Esophagus muscularis mucosa (tissue), 4 donors: Measurements from ENCODE around the gene CCDC40. TPM values are rescaled to one million over a fixed set of nuclear protein-coding genes. Genes with fewer than 3 reads are reported as not detected.

Experiments
- DNase-seq: peaks from one replicate; pipeline ENCODE4 v3.0.0-alpha.2; 2017; ENCODE audit errors: extremely low spot score
- H3K27ac ChIP-seq, 4 donors: fragments of 200-600 bp; sonication (generic); replicated peaks in 1 of 4; 1 replicate in 3 of 4; 2 replicates in 1 of 4; pipeline ENCODE4 v1.5.1; 2016 to 2019; ENCODE audit warnings: mild to moderate bottlenecking in 1 of 4
- H3K27me3 ChIP-seq, 4 donors: fragments of 200-600 bp; sonication (generic); one replicate each; pipeline versions ENCODE4 v1.5.1 to v1.6.0; 2016 to 2019
- H3K36me3 ChIP-seq, 4 donors: fragments of 200-600 bp; sonication (generic); one replicate each; pipeline ENCODE4 v1.5.1; 2016 to 2019
- H3K4me1 ChIP-seq, 4 donors: fragments of 200-600 bp; sonication (generic); one replicate each; pipeline ENCODE4 v1.5.1; 2016 to 2019
- H3K4me3 ChIP-seq, 4 donors: fragments of 200-600 bp; sonication (generic); 1 replicate in 2 of 4; 2 replicates in 2 of 4; pipeline ENCODE4 v1.5.1; 2016 to 2019; ENCODE audit warnings: mild to moderate bottlenecking in 4 of 4, moderate library complexity in 1 of 4
- H3K9me3 ChIP-seq, 4 donors: fragments of 200-600 bp; sonication (generic); 1 replicate in 3 of 4; 2 replicates in 1 of 4; pipeline ENCODE4 v1.5.1; 2016 to 2019
- EP300 ChIP-seq: sonication (generic); formaldehyde crosslinking; IDR thresholded peaks from one replicate; pipeline ENCODE4 v1.6.1; 2017; ENCODE audit warnings: antibody characterized with exemption
- POLR2A ChIP-seq: fragments of 450-650 bp; IDR thresholded peaks from one replicate; pipeline ENCODE4 v1.6.1; 2017; ENCODE audit warnings: antibody characterized with exemption, moderate library complexity, mild to moderate bottlenecking, low read depth
- POLR2AphosphoS5 ChIP-seq, 2 donors: sonication (generic); formaldehyde crosslinking; IDR thresholded peaks; one replicate each; pipeline ENCODE4 v1.6.1; 2017; ENCODE audit warnings: antibody characterized with exemption in 2 of 2
- WGBS: methylation state at CpG from one replicate; pipeline ENCODE4 v1.1.5; 2018; 5-methylcytosine and 5-hydroxymethylcytosine counted together
- intact Hi-C: fragments of 100-400 bp; cut with DNase I; formaldehyde crosslinking; loops from one replicate; pipeline ENCODE4 v1.15.1; 2023
- total RNA-seq, 4 donors: library from RNA; depleted of rRNA; stranded (reverse); fragments of >200 nt; gene quantifications; one replicate each; pipeline versions ENCODE4 v1.1.0 to v1.2.1, GENCODE V29; 2016
- TF ChIP-seq, protein P1 (sequence below), 3 experiments: fragments of 200-600 bp in 2 of 3; fragments of 450-650 bp in 1 of 3; sonication (generic) in 2 of 3; IDR thresholded peaks; one replicate each; pipeline ENCODE4 v1.5.1; 2017 to 2019; ENCODE audit warnings: antibody characterized with exemption in 3 of 3, mild to moderate bottlenecking in 2 of 3, moderate library complexity in 1 of 3

Gene CCDC40
- total RNA-seq, 4 donors from 2014 or later, result 4.9 to 9.5 (median 7.8) TPM

DNA sequence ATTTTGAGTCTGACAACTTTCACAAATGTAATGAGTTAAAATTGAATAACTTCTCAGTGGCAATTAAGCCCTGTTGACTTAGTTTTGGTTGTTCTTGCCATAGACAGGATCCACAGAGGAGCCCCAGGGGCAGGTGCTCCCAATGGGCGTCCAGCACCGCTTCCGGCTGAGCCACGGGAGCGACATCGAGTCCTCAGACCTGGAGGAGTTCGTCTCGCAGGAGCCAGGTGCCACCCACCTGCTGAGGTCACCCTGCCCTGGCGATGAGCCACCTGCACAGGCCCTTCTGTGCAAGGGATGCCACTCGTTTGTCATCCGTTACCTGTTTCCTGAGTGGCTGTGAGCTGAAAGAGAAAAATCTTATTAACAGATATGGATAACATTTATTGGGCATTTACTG is 10.7 kb downstream of the CCDC40 start:
- intact Hi-C loops, result no loop called here

DNA sequence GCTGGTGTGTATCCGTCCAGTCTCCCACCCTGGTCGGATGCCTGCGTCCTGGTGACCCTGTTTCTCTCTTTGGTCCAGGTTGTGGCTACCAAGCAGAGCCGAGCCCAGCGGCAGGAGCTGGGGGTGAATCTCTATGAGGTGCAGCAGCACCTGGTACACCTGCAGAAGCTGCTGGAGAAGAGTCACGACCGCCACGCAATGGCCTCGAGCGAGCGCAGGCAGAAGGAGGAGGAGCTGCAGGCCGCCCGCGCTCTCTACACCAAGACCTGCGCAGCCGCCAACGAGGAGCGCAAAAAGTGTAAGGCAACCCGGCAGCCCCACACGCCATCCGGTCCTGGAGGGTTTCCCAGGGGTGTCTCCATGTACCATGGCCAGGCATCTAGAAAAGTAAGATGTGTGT is 13.5 kb downstream of the CCDC40 start:
- no peaks in the 10 kb centered on the region for H3K27me3 ChIP-seq
- peaks cover 0 to 9% (median 3%) of the 10 kb centered on the region in 4 donors for H3K4me1 ChIP-seq
- 91% methylated on average over 16 of the region's 21 CpGs for WGBS
- no peak for DNase-seq
- TF ChIP-seq POLR2AphosphoS5 (IDR thresholded peaks at IDR 0.05) (no peak), POLR2A (no peak), EP300 (no peak)
- TF ChIP-seq, protein P1, sequence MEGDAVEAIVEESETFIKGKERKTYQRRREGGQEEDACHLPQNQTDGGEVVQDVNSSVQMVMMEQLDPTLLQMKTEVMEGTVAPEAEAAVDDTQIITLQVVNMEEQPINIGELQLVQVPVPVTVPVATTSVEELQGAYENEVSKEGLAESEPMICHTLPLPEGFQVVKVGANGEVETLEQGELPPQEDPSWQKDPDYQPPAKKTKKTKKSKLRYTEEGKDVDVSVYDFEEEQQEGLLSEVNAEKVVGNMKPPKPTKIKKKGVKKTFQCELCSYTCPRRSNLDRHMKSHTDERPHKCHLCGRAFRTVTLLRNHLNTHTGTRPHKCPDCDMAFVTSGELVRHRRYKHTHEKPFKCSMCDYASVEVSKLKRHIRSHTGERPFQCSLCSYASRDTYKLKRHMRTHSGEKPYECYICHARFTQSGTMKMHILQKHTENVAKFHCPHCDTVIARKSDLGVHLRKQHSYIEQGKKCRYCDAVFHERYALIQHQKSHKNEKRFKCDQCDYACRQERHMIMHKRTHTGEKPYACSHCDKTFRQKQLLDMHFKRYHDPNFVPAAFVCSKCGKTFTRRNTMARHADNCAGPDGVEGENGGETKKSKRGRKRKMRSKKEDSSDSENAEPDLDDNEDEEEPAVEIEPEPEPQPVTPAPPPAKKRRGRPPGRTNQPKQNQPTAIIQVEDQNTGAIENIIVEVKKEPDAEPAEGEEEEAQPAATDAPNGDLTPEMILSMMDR (IDR thresholded peaks at IDR 0.05), result no peak
- no peaks in the 10 kb centered on the region for H3K9me3 ChIP-seq
- intact Hi-C loops, result no loop called here
- no peak overlapping the region for H3K4me3 ChIP-seq
- peaks cover 5 to 44% (median 31%) of the 10 kb centered on the region in 4 donors for H3K36me3 ChIP-seq
- no peak overlapping the region for H3K27ac ChIP-seq

More for the DNA sequence above, 10.7 kb downstream of the CCDC40 start:
- no peak overlapping the region for H3K27ac ChIP-seq
- no peaks in the 10 kb centered on the region for H3K27me3 ChIP-seq
- H3K36me3 ChIP-seq, result peaks cover 5 to 61% (median 36%) of the 10 kb centered on the region in 4 donors
- no peaks in the 10 kb centered on the region for H3K9me3 ChIP-seq
- no peak for DNase-seq
- TF ChIP-seq, protein P1 (IDR thresholded peaks at IDR 0.05), result no peak
- TF ChIP-seq POLR2A (no peak), POLR2AphosphoS5 (IDR thresholded peaks at IDR 0.05) (no peak), EP300 (no peak)
- no peaks in the 10 kb centered on the region for H3K4me1 ChIP-seq
- H3K4me3 ChIP-seq, result no peak overlapping the region
- WGBS, result 94% methylated on average over 10 of the region's 11 CpGs

DNA sequence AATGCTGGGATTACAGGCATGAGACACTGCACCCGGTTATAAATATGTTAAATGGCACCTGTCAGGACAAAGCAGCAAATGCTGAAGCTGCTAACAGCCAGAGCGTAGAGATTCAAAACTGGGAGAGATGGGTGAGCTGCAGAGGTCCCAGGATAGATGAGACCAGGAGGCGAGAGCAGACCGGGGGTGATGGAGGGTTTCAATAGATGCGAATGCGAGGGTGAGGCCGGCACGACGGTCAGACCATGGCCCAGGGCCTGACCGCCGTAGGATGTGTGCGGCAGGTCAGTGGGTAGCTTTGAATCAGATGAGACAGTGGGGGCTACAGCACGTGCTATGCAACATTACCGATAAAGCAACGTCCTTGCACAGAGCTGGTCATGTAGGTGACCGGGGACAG is 14.3 kb downstream of the CCDC40 start:
- intact Hi-C loops, result no loop called here
- WGBS, result 87% methylated on average over 16 of the region's 16 CpGs
- TF ChIP-seq POLR2AphosphoS5 (IDR thresholded peaks at IDR 0.05) (no peak), POLR2A (no peak), EP300 (no peak)
- TF ChIP-seq, protein P1 (IDR thresholded peaks at IDR 0.05), result no peak

DNA sequence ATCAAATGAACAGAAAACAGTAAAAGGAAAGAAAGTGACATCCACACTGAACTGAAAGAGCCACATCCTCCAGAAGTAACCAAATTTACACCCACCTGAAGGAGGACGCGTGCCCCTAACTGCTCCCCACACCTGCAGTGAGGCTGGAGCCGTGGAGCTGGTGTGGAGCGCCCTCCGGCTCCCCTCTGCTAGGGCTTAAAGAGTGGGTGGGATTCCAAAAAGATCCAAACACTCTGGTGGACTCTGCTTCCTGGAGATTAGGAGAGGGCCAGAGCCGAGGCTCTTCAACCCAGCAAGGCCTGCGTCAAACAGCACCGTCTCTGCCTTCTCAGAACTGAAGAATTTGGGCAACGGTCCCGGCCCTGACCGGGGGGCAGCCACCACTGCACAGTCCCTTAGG is 15.2 kb downstream of the CCDC40 start:
- H3K4me3 ChIP-seq, result no peak overlapping the region
- H3K27ac ChIP-seq, result no peak overlapping the region
- WGBS, result 94% methylated on average over 11 of the region's 11 CpGs
- intact Hi-C loops, result no loop called here
- H3K9me3 ChIP-seq, result no peaks in the 10 kb centered on the region
- DNase-seq, result no peak
- peaks cover 5 to 42% (median 31%) of the 10 kb centered on the region in 4 donors for H3K36me3 ChIP-seq
- no peak for TF ChIP-seq POLR2AphosphoS5 (IDR thresholded peaks at IDR 0.05)
- TF ChIP-seq POLR2A, result no peak
- TF ChIP-seq EP300, result no peak
- TF ChIP-seq, protein P1 (IDR thresholded peaks at IDR 0.05), result no peak
- H3K4me1 ChIP-seq, result peaks cover 0 to 9% (median 3%) of the 10 kb centered on the region in 4 donors
- no peaks in the 10 kb centered on the region for H3K27me3 ChIP-seq

More for the DNA sequence above, 14.3 kb downstream of the CCDC40 start:
- no peak overlapping the region for H3K4me3 ChIP-seq
- DNase-seq, result no peak
- H3K36me3 ChIP-seq, result peaks cover 5 to 42% (median 31%) of the 10 kb centered on the region in 4 donors
- no peaks in the 10 kb centered on the region for H3K27me3 ChIP-seq
- no peak overlapping the region for H3K27ac ChIP-seq
- no peaks in the 10 kb centered on the region for H3K9me3 ChIP-seq
- peaks cover 0 to 9% (median 3%) of the 10 kb centered on the region in 4 donors for H3K4me1 ChIP-seq

DNA sequence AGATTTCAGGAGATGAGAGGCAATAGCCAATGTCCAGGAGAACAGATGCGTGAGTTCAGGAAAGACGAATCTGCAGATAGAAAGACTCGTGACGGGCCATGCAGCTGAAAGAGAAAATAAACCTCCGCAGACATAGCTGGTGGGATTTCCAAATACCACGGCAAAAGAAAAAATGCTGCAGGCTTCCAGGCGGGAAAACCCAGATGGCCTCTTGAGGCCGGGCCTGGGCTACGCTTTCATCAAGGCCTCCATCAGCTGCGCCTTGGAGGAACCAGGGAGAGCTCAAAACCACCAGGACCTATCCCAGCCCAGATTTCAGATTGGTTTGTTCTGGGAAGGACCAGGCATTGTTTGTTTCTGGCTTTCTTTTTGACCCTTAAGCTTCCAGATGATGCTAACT is 16.7 kb downstream of the CCDC40 start:
- no peak overlapping the region for H3K4me3 ChIP-seq
- no peaks in the 10 kb centered on the region for H3K27me3 ChIP-seq
- H3K36me3 ChIP-seq, result peaks cover 5 to 38% (median 25%) of the 10 kb centered on the region in 4 donors
- no peaks in the 10 kb centered on the region for H3K9me3 ChIP-seq
- intact Hi-C loops, result no loop called here
- no peak for DNase-seq
- H3K27ac ChIP-seq, result peak overlapping the region in 1 of 4 donors; percentile 41
- no peak for TF ChIP-seq EP300
- TF ChIP-seq POLR2AphosphoS5 (IDR thresholded peaks at IDR 0.05), result no peak
- TF ChIP-seq POLR2A, result no peak
- whole genome bisulfite sequencing, result 82% methylated on average over 10 of the region's 10 CpGs
- H3K4me1 ChIP-seq, result peaks cover 0 to 9% (median 3%) of the 10 kb centered on the region in 4 donors
